HEK293T (cell line): ENCODE results near the gene GSN.

ENCODE experiments used
- CTCF ChIA-PET: fragments of 350-600 bp; formaldehyde crosslinking; extraction: SDS; loops from one replicate; lab custom pipeline; 2021; ENCODE audit warnings: antibody characterized with exemption, inconsistent platforms; lab: Yijun Ruan, JAX
- POLR2A ChIA-PET: fragments of 350-600 bp; formaldehyde crosslinking; extraction: SDS; loops from one replicate; lab custom pipeline; 2020; ENCODE audit warnings: antibody characterized with exemption, inconsistent platforms; lab: Yijun Ruan, JAX
- DNase-seq: peaks from one replicate; pipeline ENCODE4 v3.0.0; 2012; ENCODE audit warnings: mixed read lengths; ENCODE audit errors: extremely low spot score
- ARNT ChIP-seq: fragments of 450-650 bp; IDR thresholded peaks from 2 replicates; pipeline ENCODE4 v1.6.1; 2017; ENCODE audit warnings: mild to moderate bottlenecking
- BHLHE40 ChIP-seq: fragments of 450-650 bp; IDR thresholded peaks from 2 replicates; pipeline ENCODE4 v1.6.1; 2016; ENCODE audit warnings: mild to moderate bottlenecking, moderate library complexity, borderline replicate concordance
- CTBP1 ChIP-seq: fragments of 450-650 bp; IDR thresholded peaks from 2 replicates; pipeline ENCODE4 v1.6.1; 2016; ENCODE audit warnings: borderline replicate concordance
- ELF4 ChIP-seq: fragments of 450-650 bp; IDR thresholded peaks from 2 replicates; pipeline ENCODE4 v1.6.1; 2017; ENCODE audit warnings: antibody characterized with exemption
- FOXA1 ChIP-seq: fragments of 450-650 bp; IDR thresholded peaks from 2 replicates; pipeline ENCODE4 v1.6.1; 2016; ENCODE audit warnings: mild to moderate bottlenecking
- FOXK2 ChIP-seq: fragments of 450-650 bp; IDR thresholded peaks from 2 replicates; pipeline ENCODE4 v1.6.1; 2016; ENCODE audit warnings: mild to moderate bottlenecking
- FOXM1 ChIP-seq: fragments of 450-650 bp; IDR thresholded peaks from 2 replicates; pipeline ENCODE4 v1.6.1; 2017; ENCODE audit warnings: mild to moderate bottlenecking, borderline replicate concordance
- HDGF ChIP-seq: fragments of 450-650 bp; IDR thresholded peaks from 2 replicates; pipeline ENCODE4 v1.6.1; 2017; ENCODE audit warnings: antibody characterized with exemption, borderline replicate concordance
- L3MBTL2 ChIP-seq: fragments of 450-650 bp; conservative IDR thresholded peaks from 2 replicates; pipeline ENCODE4 v1.6.1; 2016; ENCODE audit warnings: mild to moderate bottlenecking
- LEF1 ChIP-seq: fragments of 450-650 bp; IDR thresholded peaks from 2 replicates; pipeline ENCODE4 v1.6.1; 2017; ENCODE audit warnings: mild to moderate bottlenecking, borderline replicate concordance
- NFRKB ChIP-seq: fragments of 450-650 bp; IDR thresholded peaks from 2 replicates; pipeline ENCODE4 v1.6.1; 2016; ENCODE audit warnings: mild to moderate bottlenecking, moderate library complexity
- PKNOX1 ChIP-seq: fragments of 450-650 bp; IDR thresholded peaks from 2 replicates; pipeline ENCODE4 v1.6.1; 2016
- SP1 ChIP-seq: fragments of 450-650 bp; IDR thresholded peaks from 2 replicates; pipeline ENCODE4 v1.6.1; 2017
- SUZ12 ChIP-seq: fragments of 450-650 bp; IDR thresholded peaks from 2 replicates; pipeline ENCODE4 v1.6.1; 2016; ENCODE audit warnings: mild to moderate bottlenecking
- TARDBP ChIP-seq: fragments of 450-650 bp; IDR thresholded peaks from 2 replicates; pipeline ENCODE4 v1.6.1; 2016
- ZNF384 ChIP-seq: fragments of 450-650 bp; IDR thresholded peaks from 2 replicates; pipeline ENCODE4 v1.6.1; 2016

GSN gene

GRCh38 chr9:121273064-121273775, 5.3 kb downstream of the GSN start:
- no peak for DNase-seq
- ChIA-PET POLR2A (no interaction called here), CTCF (no interaction called here)
- TF ChIP-seq ZNF384 (no peak), LEF1 (no peak), TARDBP (no peak), SUZ12 (no peak), SP1 (no peak)

GRCh38 chr9:121274851-121275250, 6.9 kb downstream of the GSN start:
- TF ChIP-seq SP1 (no peak), SUZ12 (no peak), ARNT (no peak), FOXA1 (no peak), BHLHE40 (no peak), HDGF (no peak), FOXK2 (no peak), TARDBP (no peak), NFRKB (no peak), FOXM1 (no peak), ZNF384 (no peak), ELF4 (no peak), L3MBTL2 (no peak)
- no peak for DNase-seq
- ChIA-PET POLR2A (no interaction called here), CTCF (interaction anchor here (0.6 to 1.3 kb wide), 2 partner anchors 45 to 149 kb away, joined by 4 read pairs; no protein-coding TSS in a partner anchor)

DNA sequence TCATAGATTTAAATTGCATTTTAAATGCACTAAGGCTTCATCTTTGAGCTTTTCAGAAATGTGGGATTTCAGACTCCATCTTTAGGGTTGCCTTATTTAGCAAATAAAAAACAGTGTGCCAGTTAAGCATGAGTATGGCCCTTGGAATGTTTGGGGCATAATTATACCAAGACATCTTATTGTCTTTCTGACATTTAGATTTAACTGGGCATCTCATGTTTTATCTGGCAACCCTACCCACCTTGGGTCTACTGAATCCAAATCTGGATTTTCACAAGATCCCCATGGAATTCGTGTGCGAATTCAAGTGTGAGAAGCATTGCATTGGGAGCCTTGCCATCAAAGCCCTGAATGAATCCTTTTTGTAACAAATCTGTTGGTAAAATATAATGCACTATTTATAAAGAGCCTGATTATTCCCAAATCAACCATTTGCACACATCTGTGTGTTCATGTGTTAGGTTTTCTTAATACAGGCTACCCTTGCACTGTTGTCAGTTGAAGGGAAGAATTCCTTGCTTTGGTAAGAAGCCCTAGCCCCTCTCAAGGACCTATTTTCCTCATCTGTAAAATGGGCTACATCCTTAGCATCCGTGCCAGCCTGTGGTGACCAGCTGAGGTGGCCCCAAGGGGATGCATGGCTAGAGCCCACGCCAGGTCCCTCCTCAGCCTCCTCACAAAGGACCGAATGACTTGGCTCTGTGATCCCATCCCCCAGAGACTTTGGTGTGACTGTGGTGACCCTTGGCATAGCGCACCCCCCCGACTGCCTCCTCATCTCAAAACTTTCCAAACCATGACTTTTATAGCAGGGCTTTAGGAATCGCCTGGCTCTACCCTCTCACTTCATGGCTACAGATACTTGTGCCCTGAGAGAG, 8.1 kb downstream of the GSN start:
- TF ChIP-seq PKNOX1 = no peak
- no peak for TF ChIP-seq SUZ12
- no peak for TF ChIP-seq ELF4
- no peak for TF ChIP-seq FOXA1
- TF ChIP-seq FOXM1 = no peak
- no peak for TF ChIP-seq L3MBTL2
- no peak for TF ChIP-seq NFRKB
- no peak for TF ChIP-seq ARNT
- ChIA-PET POLR2A (no interaction called here), CTCF (no interaction called here)
- DNase-seq = no peak

DNA sequence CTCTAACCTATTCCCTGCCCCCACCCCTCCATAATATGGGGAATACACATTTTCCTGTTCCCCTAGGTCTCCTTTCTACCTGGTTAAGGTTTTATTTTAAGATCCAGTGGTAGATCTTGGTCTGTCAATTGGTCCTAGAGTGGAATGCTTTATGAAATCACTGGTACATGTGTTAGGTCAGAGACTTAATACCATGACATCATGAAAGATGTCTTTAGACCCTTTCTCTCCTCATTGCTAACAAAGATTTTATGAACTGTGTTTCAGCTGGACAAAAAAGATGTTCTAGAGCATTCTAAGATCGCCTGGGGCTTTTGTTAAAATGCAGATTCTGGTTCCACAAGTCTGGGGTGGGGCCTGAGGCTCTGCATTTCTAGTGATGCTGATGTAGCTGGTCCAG, 9.1 kb downstream of the GSN start:
- ChIA-PET POLR2A (interaction anchor here (0.7 kb wide), 1 partner anchor 53 kb away, joined by 3 read pairs; no protein-coding TSS in a partner anchor), CTCF (interaction anchor here (2.3 to 2.4 kb wide), 2 partner anchors 8 to 10 kb away, joined by 12 to 28 read pairs; partner anchors contain the start of gene GSN)
- TF ChIP-seq LEF1 (no peak), ARNT (no peak), ZNF384 (no peak), FOXM1 (no peak), NFRKB (no peak), L3MBTL2 (no peak), HDGF (no peak), FOXA1 (no peak), PKNOX1 (no peak), TARDBP (no peak)
- DNase-seq = no peak

GRCh38 chr9:121277518-121278295, 9.7 kb downstream of the GSN start:
- no peak for TF ChIP-seq L3MBTL2
- TF ChIP-seq SUZ12 = no peak
- TF ChIP-seq CTBP1 = no peak
- TF ChIP-seq HDGF = no peak
- no peak for TF ChIP-seq LEF1
- no peak for TF ChIP-seq FOXA1
- no peak for TF ChIP-seq ELF4
- ChIA-PET POLR2A (interaction anchor here (0.7 to 1.7 kb wide), 3 partner anchors 10 to 64 kb away, joined by 3 to 6 read pairs (median 3); partner anchors contain the start of gene GSN), CTCF (interaction anchor here (0.6 to 2.4 kb wide), 10 partner anchors 9 to 127 kb away, joined by 3 to 28 read pairs (median 6); partner anchors contain the start of gene GSN)
- no peak for DNase-seq
